HG02981 (cell line): ENCODE measurements around the gene ACSM5.
A peak's percentile ranks its signal among the peaks of the same experiment; 100 is the strongest.
"Not testable (repeated sequence)": the region's sequence is repeated elsewhere in the genome, so short reads cannot be mapped to it uniquely, and the experiment has no call there.

Experiments used
- ATAC-seq: cut with Tn5 transposase; IDR thresholded peaks from one replicate; pipeline ENCODE4 v1.9.1; 2021; ENCODE audit warnings: mild to moderate bottlenecking, moderate library complexity; ENCODE audit not compliant: unreplicated experiment

ACSM5 gene

DNA sequence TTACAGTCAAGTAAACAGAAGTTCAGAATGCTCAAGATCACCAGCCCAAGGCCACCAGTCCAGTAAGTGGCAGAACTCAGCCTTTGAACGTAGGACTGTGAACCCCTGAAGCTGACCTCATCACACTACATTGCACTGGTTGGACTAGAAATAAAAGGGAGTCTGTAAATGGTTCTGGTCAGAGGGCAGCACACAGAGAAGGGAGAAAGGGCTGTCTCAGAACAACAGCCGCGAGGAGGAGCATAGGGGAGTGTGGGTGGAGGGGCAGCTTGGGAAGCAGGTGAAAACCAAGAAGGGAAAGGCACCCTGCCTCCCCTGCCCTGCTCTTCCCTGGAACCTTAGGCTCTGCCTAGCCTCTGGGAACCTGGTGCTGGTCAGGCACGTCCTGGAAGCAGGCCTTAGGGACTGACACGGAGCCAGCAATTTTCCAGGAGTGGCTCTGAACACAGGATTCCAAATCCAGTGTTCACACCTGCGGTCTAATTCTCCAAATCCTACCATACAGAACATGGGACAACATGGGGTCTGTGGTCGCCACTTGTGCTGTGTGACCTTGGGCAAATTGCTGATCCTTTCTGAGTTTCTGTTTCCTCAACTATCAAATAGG lies 11.8 kb upstream of the ACSM5 start:
- ATAC-seq = no peak

DNA sequence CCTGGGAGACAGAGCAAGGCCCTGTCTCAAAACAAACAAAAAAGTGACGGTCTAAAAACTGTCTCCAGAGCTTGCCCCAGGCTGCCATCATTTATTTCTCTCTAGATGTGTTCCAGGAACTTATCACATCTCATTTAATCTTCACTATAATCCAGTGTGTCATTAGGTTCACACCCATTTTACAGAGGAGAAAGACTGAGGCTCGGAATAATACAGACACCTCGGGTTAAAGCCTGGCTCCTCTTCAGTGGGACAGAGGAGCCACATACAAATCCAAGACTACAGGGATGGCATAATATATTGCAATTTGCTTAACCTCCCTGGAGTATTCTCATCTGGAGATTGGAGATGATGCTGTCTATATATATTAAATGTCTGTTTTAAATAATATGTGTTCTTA lies 10.7 kb upstream of the ACSM5 start:
- no peak for ATAC-seq

DNA sequence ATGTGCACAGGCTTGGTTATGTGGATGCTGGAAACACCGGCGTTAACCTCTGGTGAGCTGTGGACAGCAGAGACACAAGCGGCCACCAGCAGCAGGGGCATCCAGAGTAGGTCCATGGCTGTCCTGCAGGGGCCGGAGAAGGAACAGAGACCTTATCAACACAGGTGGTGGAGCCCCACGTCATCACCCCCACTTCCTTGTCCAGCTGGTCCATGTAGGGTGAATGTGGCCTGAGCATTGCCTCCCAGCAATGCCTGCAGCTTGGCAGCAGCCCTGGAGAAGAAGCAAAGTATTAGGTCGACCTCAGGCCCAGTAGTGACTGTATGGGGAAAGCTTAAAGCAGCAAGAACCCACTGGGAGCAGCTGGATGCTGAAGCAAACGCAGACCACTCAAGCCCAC lies 10.1 kb upstream of the ACSM5 start:
- no peak for ATAC-seq

DNA sequence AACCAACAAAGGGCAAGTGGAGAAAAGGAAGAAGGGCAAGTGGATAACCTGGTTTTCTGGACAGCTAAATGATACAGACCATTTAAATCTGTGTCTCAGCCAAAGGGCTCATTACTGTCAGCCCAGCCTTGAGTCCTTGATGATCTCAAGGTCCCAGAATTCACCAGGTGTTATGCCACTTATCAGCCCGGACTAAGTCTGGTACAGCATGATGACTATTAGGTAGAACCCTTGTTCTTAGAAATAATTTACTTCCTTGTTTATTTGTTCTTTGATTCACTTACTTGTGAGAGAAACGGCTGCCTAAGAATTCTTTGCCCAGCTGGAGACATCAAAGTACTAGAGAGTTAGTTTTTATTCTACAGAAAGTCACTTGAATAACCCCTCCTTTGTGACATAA lies 8.3 kb upstream of the ACSM5 start:
- ATAC-seq = no peak

DNA sequence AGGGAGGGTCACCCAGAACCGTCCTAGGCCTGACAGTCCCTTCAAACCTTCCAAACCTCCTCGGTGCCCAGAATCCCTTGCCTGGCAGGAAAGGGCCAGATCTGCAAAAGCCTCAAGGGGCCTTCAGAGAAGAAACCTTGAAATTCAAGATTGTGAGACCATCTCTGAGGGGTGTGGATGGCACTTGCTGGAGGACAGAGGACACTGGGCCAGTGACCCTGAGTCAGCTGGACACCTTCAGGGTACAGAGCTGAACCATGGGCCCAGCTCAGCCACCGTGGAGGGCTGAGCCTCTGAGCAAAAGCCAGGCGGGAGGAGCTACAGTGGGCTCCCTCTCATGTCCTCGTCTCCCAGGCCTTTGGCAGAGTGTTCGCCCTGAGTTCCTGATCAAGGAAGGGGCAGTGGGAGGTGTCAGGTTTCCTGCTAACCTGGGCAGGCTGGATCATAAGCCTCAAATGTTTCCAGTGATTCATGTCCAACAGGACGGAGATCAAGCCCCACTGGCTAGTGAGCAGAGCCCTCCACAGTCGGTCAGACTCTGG lies 7.8 kb upstream of the ACSM5 start:
- no peak for ATAC-seq

DNA sequence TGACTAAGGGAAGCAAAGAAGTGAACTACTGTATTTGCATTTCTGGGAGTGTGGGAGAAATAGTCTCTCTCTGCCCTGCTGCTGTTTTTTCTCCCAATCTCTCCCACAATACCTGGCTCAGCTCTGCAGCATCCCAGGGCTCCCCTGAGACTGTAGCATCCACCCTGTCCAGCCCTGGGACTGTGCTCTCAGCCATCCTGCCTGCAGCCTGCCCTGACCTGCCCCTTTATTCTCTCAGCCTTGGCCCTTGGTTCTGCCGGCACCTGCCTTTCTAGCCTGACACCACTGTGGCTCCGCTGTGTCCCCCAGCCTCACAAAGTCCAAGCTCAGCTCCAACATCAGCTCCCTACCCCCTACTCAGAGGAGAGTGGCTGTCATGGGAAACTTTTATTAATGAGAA lies 6.7 kb upstream of the ACSM5 start:
- no peak for ATAC-seq

DNA sequence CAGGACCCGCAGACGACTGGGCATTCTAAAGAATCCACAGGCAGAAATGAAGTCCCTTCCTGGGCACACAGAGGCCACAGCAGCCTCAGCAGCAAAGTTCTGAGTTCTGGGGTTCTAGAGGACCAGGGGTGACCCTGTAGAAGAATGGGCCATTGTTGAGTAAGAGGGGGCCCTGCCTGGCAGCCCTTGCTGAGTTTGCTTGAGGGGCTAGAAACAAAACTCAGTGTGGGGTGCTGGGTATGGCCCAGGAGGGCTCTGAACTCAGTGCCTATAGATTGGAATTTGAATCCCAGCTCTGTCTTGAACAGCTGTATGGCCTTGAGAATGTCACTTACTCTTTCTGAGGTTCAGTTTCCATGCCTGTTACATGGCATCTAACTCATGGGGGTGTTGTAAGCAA lies 4.7 kb upstream of the ACSM5 start, which contains the start of gene PDILT:
TSS of gene PDILT (minus strand) at position 101 of the 400 bp plus-strand sequence. CDS start 5,437 bp downstream, outside the sequence.
- no peak for ATAC-seq

DNA sequence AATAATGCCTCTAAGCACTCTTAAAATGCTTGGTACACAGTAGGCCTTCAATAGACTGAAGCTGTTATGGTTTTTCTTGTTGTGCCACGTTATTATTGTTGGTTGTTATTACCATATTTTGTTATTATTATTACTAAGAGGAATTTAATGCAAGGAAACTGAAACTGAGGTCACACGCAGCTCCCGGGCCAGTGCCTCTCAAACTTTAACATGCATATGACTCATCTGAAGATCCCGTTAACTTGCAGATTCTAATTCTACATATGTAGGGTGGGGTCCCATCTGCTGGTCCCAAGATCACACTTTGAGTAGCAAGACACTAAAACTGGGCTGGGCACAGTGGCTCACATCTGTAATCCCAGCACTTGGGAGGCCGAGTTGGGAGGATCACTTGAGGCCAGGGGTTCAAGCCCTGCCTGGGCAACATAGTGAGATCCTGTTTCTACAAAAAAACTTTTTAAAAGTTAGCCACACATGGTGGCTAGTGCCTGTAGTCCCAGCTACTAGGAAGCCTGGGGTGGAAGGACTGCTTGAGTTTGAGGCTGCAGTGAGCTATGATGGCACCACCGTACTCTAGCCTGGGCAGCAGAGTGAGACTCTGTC lies 888 bp downstream of the ACSM5 start:
- ATAC-seq = peak; percentile 73

DNA sequence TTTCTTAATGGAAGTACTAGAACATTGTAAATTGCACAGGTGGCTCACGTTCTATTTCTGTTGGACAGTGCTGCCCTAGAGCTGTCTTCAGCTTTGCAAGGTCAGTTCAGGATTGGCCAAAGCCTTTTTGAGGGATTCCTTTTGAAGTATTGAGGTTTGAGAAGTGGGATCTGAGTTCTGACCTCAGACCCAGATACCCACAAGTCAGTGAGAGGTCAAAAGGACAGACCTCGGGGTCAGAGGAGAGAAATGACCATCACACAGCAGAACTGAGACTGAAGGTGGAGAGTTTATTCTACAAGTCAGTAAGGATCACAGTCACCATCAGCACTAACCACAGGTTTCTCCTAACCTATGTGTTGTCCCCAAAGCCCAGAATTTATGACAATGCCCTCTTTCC lies 1.7 kb downstream of the ACSM5 start:
- ATAC-seq = peak; percentile 44

DNA sequence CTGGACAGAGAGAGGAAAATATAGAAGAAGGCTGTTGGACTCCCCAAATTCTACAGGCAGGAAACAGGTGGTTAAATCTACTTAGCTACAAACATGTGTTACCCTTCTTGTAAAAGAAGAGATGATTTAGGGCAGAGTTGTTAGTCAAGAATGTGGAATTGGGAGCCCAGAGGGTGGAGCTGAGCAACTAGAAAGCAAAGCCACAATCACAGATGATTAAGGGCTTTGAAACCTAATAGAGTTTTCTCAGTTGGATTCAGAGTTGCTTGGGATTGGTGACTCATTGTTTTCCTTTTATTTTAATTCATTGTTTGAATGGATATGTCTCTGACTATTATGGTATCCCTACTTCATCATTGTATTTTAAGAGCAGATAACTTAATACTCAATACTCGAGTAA lies 6.2 kb downstream of the ACSM5 start:
- ATAC-seq = no peak

DNA sequence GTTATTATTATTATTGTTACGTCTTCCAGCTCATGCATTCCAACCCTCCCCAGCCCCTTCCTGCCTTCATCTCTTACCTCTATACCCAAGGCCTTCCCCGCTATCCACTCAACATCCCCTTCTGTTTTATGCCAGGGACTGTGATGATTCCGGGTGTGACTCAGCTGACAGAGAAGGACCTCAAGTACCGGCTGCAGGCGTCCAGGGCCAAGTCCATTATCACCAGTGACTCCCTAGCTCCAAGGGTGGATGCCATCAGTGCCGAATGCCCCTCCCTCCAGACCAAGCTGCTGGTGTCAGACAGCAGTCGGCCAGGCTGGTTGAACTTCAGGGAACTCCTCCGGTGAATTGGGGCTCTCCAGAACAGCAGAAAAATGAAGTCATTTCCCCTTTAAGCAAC lies 9.8 kb downstream of the ACSM5 start:
- not testable (repeated sequence) for ATAC-seq

DNA sequence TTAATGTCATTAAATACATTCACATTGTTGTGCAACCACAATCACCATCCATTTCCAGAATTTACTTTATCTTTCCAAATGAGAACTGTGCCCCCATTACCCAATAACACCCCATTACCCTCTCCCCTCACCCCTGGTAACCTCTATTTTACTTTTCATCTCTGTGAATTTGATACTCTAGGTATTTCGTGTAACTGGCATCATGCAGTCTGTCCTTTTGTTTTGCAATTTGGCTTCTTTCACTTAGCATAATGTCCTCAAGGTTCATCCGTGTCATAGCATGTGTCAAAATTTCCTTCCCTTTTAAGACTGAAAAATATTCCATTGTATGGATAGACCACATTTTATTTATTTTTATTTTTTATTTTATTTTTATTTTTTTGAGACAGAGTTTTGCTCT lies 12.4 kb downstream of the ACSM5 start:
- not testable (repeated sequence) for ATAC-seq

DNA sequence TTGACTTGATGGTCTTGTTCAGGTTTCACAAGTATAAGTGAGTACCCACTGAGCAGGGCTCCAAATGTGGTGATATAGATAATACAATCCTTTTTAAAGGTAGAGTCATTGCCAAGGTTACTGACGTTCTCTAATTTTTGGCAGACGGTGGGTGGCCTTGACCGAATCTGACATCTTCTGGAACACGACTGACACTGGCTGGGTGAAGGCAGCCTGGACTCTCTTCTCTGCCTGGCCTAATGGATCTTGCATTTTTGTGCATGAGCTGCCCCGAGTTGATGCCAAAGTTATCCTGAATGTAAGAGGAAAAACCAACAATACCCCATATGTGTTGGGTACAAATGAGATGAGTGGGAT lies 14.4 kb downstream of the ACSM5 start:
- not testable (repeated sequence) for ATAC-seq

DNA sequence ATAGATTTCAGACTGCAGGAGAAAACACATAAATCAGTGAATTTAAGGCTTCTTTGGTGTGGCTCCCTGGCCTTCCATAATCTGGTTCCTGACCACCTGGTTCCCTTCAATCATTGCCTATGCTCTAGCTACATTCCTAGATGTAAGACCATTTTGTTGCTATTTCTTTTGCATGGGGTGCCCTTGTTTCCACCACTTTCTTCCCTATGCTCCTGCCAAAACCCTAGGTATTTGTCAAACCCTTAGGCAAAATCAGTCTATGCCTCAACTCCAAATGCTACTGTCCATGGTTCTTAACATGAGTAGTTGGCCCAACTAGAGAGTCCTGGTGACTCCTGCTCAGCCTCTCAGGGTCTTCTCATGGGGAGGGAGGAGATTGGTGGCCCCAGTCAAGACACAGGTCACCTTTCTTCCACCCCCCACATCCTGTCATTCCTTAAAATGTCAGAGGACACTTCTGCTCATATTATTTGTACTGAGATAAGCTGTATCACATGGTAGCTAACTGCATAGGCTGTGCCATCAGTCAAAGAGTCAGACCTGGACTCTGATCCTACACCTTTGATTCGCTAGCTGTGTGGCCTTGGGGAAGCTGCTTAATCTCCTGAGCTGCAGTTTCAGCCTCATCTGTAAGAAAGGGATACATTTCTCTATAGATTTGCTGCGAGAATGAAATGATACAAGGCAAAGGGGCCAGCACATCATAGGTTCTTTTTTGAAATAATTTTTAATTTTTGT lies 15.0 kb downstream of the ACSM5 start:
- ATAC-seq = no peak

DNA sequence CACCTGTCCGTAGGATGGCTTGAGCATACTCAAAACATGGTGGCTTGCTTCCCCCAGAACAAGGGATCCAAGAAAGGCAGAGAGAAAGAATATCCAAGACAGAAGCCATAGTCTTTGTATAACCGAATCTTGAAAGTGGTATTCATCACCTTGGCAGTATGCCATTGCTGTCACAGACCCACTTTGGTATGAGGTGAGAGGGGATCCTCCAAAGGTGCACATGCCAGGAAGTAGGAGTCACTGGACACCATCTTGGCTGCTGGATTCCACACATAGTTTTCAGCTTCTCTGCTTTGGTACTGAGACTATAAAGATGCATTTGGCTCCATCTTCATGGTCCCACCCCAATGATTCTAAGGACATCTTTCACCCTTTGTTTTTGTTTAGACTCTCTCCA lies 18.1 kb downstream of the ACSM5 start:
- ATAC-seq = not testable (repeated sequence)

DNA sequence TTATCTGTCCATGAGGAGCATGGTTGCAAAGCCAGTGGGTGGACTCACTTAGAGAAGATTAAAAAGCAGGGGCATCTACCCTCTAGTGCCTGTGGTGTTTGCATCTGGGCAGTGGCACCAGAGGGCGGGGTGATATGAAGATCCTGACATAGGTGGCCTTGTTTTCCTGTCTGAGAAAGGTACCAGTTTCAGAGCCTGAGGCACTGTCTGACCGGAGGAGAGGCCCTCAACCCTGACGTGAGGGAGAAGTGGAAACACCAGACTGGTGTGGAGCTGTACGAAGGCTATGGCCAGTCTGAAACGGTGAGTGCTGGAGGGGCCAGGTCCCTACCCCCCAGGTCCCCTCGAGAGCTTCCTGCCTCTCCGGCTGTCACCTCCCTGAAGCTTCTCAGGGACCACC lies 20.2 kb downstream of the ACSM5 start:
- ATAC-seq = not testable (repeated sequence)

DNA sequence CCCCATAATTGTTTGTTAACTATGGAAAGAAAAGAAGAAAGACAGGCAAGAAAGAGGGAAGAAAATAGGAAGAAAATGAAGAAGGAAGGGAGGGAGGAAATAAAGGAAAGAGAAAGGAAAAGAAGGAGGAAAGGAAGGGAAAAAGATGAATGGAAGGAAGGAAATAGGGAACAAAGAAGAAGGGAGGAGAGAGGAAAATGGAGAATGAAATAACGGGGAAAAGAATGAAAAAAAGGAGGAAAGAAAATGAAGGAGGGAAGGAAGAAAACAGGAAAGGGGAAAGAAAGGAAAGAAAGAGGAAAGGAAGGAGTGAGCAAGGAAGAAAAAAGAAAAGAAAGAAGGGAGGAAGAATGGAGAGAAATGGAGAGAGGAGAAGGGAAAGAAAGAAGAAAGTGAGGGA lies 21.1 kb downstream of the ACSM5 start:
- ATAC-seq = not testable (repeated sequence)

DNA sequence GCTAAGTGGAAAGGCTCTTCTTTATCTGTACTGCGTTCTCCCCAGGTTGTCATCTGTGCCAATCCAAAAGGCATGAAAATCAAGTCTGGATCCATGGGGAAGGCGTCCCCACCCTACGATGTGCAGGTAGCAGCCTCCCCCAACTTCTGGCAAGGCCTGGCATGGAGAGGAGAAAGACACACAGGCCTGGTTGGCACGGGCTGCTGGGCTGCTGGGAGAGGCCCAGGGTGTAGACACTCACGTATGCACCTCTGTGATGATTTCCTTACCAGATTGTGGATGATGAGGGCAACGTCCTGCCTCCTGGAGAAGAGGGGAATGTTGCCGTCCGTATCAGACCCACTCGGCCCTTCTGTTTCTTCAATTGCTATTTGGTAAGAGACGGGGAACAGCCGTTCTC lies 21.6 kb downstream of the ACSM5 start:
- no peak for ATAC-seq

DNA sequence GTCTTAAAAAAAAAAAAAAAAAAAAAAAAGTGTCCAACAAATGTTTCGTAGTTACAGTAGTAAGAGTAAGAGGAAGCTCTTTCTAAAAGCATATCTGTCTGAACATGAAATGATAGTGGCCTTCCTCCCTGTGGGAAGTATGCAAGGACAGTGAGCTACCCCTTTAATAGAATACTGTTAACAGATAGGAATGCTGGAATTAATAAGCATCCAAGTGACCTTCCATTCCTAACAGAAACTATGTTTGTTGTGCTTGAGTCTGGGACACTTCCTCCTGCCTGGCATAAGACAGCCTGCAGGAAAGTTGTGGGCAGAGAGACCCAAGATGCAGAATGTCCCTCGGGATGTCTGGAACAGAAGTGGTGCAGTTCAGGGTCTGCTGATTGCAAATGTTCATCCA lies 29.6 kb downstream of the ACSM5 start:
- ATAC-seq = not testable (repeated sequence)

DNA sequence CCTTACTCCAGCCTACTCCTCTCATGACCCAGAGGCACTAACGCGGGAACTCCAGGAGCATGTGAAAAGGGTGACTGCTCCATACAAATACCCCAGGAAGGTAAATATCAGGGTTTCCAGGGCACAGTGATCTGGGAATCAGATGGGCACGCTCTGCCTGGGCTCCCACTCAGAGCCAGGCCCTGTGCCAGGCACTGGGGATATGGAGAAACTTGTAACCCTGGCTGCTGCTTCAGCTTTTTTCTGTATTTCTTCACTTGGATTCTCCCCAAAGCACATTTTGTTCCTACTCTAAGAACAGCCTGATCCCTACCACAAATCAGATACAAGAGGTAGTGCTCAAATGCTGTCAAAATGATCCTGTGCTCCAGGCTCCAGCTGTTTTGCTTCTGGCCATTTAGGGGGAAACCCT lies 30.5 kb downstream of the ACSM5 start:
- not testable (repeated sequence) for ATAC-seq

DNA sequence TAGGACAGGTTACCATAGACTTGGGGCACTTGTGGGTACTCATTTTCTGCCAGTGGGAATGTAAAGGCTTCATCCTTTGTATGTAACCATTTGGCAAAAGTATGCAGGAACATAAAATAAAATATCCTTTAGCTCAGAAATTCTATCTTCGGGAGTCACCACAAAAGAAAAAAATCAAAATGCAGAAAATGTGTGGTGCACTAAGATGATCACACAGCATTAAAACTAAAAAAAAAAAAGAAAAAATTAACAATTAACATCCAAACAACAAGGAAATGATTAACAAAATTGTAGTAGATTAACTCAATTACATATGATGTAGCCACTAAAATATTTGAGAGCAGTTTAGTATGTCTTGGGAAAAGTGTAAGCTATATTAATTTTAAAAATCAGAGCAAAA lies 31.4 kb downstream of the ACSM5 start:
- ATAC-seq = not testable (repeated sequence)

DNA sequence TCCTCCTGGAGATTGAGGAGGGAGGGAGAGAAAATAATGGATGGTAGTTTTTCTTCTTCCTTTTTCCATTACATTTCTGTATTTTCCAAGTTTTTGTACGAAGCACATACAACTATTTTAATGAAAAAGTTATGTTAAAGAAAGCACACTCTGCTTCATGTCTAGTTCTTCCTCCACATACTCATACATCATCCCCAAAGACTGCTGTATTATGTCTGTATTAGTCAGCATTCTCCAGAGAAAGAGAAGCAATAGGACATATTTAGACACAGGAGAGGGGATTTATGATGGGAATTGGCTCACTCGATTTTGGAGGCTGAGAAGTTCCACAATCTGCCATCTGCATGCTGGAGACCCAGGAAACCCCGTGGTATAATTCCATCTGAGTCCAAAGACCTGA lies 31.9 kb downstream of the ACSM5 start:
- no peak for ATAC-seq
